VCaP (cell line): ENCODE measurements around the gene EPHB1.

Experiments used
- H3K27ac ChIP-seq: fragments of 450-650 bp; 2 replicates; pipeline ENCODE4 v1.5.1; 2017
- CTCF ChIP-seq: fragments of 450-650 bp; conservative IDR thresholded peaks from 2 replicates; pipeline ENCODE4 v1.5.1; 2017; ENCODE audit warnings: mild to moderate bottlenecking, moderate library complexity

The EPHB1 gene

GRCh38 chr3:134867277-134867676 lies 72.2 kb downstream of the EPHB1 start:
- no peak for TF ChIP-seq CTCF
- no peak overlapping the region for H3K27ac ChIP-seq

- H3K27ac ChIP-seq: no peak overlapping the region
- no peak for TF ChIP-seq CTCF
Measured at GRCh38 chr3:134869153-134869726, 74.2 kb downstream of the EPHB1 start.

- no peak for TF ChIP-seq CTCF
- no peak overlapping the region for H3K27ac ChIP-seq
Measured at GRCh38 chr3:134871818-134872217, 76.8 kb downstream of the EPHB1 start.

- no peak for TF ChIP-seq CTCF
- no peak overlapping the region for H3K27ac ChIP-seq
Measured at GRCh38 chr3:134872440-134873388, 77.7 kb downstream of the EPHB1 start.

GRCh38 chr3:134873789-134874188 lies 78.7 kb downstream of the EPHB1 start:
- no peak for TF ChIP-seq CTCF
- H3K27ac ChIP-seq: no peak overlapping the region

GRCh38 chr3:134874737-134875413 lies 79.8 kb downstream of the EPHB1 start:
- no peak for TF ChIP-seq CTCF
- H3K27ac ChIP-seq: no peak overlapping the region

GRCh38 chr3:134876836-134877235 lies 81.8 kb downstream of the EPHB1 start:
- H3K27ac ChIP-seq: no peak overlapping the region
- TF ChIP-seq CTCF: no peak
